MM.1S (cell line): ENCODE results near the gene CDKN3.

Experiments used
- DNase-seq: peaks from one replicate; pipeline ENCODE4 v3.0.0-alpha.2; 2015
- H2AFZ ChIP-seq: fragments of 300-600 bp; sonication (generic); 2 replicates; pipeline ENCODE4 v1.6.0; 2016; ENCODE audit warnings: antibody characterized with exemption, low read length
- H3F3A ChIP-seq: fragments of 300-600 bp; sonication (generic); 2 replicates; pipeline ENCODE4 v1.6.1; 2016; ENCODE audit warnings: mild to moderate bottlenecking, antibody characterized with exemption, low read length, moderate library complexity, mixed read lengths; ENCODE audit not compliant: insufficient read depth
- H3K27ac ChIP-seq: fragments of 300-600 bp; sonication (generic); 2 replicates; pipeline ENCODE4 v1.5.1; 2016; ENCODE audit warnings: mild to moderate bottlenecking, low read length
- H3K27me3 ChIP-seq: fragments of 300-600 bp; sonication (generic); replicated peaks from 2 replicates; pipeline ENCODE4 v1.6.0; 2016; ENCODE audit warnings: low read length; ENCODE audit not compliant: insufficient read depth
- H3K36me3 ChIP-seq: fragments of 300-600 bp; sonication (generic); replicated peaks from 2 replicates; pipeline ENCODE4 v1.6.1; 2016; ENCODE audit warnings: mild to moderate bottlenecking, low read length, mixed read lengths; ENCODE audit not compliant: insufficient read depth
- H3K4me1 ChIP-seq: fragments of 300-600 bp; sonication (generic); 2 replicates; pipeline ENCODE4 v1.6.1; 2016; ENCODE audit warnings: low read length, mixed read lengths
- H3K4me2 ChIP-seq: fragments of 300-600 bp; sonication (generic); 2 replicates; pipeline ENCODE4 v1.6.0; 2016; ENCODE audit warnings: low read depth, low read length
- H3K4me3 ChIP-seq: fragments of 300-600 bp; sonication (generic); 2 replicates; pipeline ENCODE4 v1.5.1; 2016; ENCODE audit warnings: low read length, mixed read lengths
- H3K79me2 ChIP-seq: fragments of 300-600 bp; sonication (generic); 2 replicates; pipeline ENCODE4 v1.6.1; 2016; ENCODE audit warnings: mixed run types, low read length, mixed read lengths
- H3K9ac ChIP-seq: fragments of 300-600 bp; sonication (generic); 2 replicates; pipeline ENCODE4 v1.6.1; 2016; ENCODE audit warnings: low read length, mixed read lengths
- H3K9me2 ChIP-seq: fragments of 300-600 bp; sonication (generic); replicated peaks from 2 replicates; pipeline ENCODE4 v1.6.1; 2016; ENCODE audit warnings: mild to moderate bottlenecking, low read length, mixed read lengths; ENCODE audit not compliant: insufficient read depth
- H3K9me3 ChIP-seq: fragments of 300-600 bp; sonication (generic); replicated peaks from 2 replicates; pipeline ENCODE4 v1.6.1; 2016; ENCODE audit warnings: mild to moderate bottlenecking, low read length, mixed read lengths; ENCODE audit not compliant: insufficient read depth
- H4K20me1 ChIP-seq: fragments of 300-600 bp; sonication (generic); 2 replicates; pipeline ENCODE4 v1.6.1; 2016; ENCODE audit warnings: mild to moderate bottlenecking, low read length, moderate library complexity, mixed read lengths; ENCODE audit not compliant: insufficient read depth
- CTCF ChIP-seq: fragments of 300-600 bp; sonication (generic); IDR thresholded peaks from 2 replicates; pipeline ENCODE4 v1.5.1; 2016; ENCODE audit warnings: antibody characterized with exemption, low read length, mixed read lengths
- EZH2 ChIP-seq: fragments of 300-600 bp; sonication (generic); optimal IDR thresholded peaks from 2 replicates; pipeline ENCODE3; 2017; ENCODE audit warnings: low read depth, mild to moderate bottlenecking, antibody characterized with exemption, low read length, mixed read lengths
- EZH2phosphoT487 ChIP-seq: fragments of 300-600 bp; sonication (generic); IDR thresholded peaks from 2 replicates; pipeline ENCODE4 v1.6.1; 2018; ENCODE audit warnings: antibody characterized with exemption, low read length

CDKN3 gene

GRCh38 chr14:54411371-54411770, 14.6 kb downstream of the CDKN3 start:
- H3K9me2 ChIP-seq: no peaks in the 10 kb centered on the region
- DNase-seq: no peak
- no peak overlapping the region for H2AFZ ChIP-seq
- H3K36me3 ChIP-seq: no peaks in the 10 kb centered on the region; the same call in 1 of the 2 replicates
- no peak overlapping the region for H3K4me3 ChIP-seq
- no peaks in the 10 kb centered on the region for H3K27me3 ChIP-seq
- no peak overlapping the region for H3K9ac ChIP-seq
- H3K4me1 ChIP-seq: no peaks in the 10 kb centered on the region
- H3K4me2 ChIP-seq: no peak overlapping the region
- H3K27ac ChIP-seq: no peak overlapping the region
- TF ChIP-seq EZH2phosphoT487 (no peak), CTCF (no peak), EZH2 (no peak)
- H3K9me3 ChIP-seq: no peaks in the 10 kb centered on the region
- no peaks in the 10 kb centered on the region for H3K79me2 ChIP-seq
- H4K20me1 ChIP-seq: no peaks in the 10 kb centered on the region
- no peaks in the 10 kb centered on the region for H3F3A ChIP-seq

GRCh38 chr14:54420478-54421142, 23.8 kb downstream of the CDKN3 start:
- H3K79me2 ChIP-seq: no peaks in the 10 kb centered on the region
- no peaks in the 10 kb centered on the region for H3K27me3 ChIP-seq
- no peak for TF ChIP-seq EZH2
- no peak; the same call in 1 of the 2 replicates for TF ChIP-seq CTCF
- no peak for TF ChIP-seq EZH2phosphoT487
- H3K9ac ChIP-seq: no peak overlapping the region
- H3K36me3 ChIP-seq: no peaks in the 10 kb centered on the region
- DNase-seq: no peak
- no peak overlapping the region for H3K27ac ChIP-seq
- H3K9me3 ChIP-seq: no peaks in the 10 kb centered on the region
- H3F3A ChIP-seq: no peaks in the 10 kb centered on the region
- no peak overlapping the region for H3K4me3 ChIP-seq
- H3K4me2 ChIP-seq: no peak overlapping the region
- no peak overlapping the region for H2AFZ ChIP-seq
- H4K20me1 ChIP-seq: no peaks in the 10 kb centered on the region
- no peaks in the 10 kb centered on the region for H3K9me2 ChIP-seq
- H3K4me1 ChIP-seq: no peaks in the 10 kb centered on the region

- no peak overlapping the region for H2AFZ ChIP-seq
- H3K27ac ChIP-seq: no peak overlapping the region
- H3K4me3 ChIP-seq: no peak overlapping the region
- H3K79me2 ChIP-seq: no peaks in the 10 kb centered on the region
- no peaks in the 10 kb centered on the region for H3K27me3 ChIP-seq
- no peaks in the 10 kb centered on the region for H3K9me2 ChIP-seq
- no peaks in the 10 kb centered on the region for H3F3A ChIP-seq
- no peaks in the 10 kb centered on the region for H3K36me3 ChIP-seq
- TF ChIP-seq EZH2phosphoT487: no peak
- TF ChIP-seq EZH2: no peak
- no peak for TF ChIP-seq CTCF
- no peaks in the 10 kb centered on the region for H4K20me1 ChIP-seq
- H3K4me1 ChIP-seq: no peaks in the 10 kb centered on the region
- DNase-seq: no peak
- no peak overlapping the region for H3K4me2 ChIP-seq
- no peak overlapping the region for H3K9ac ChIP-seq
- no peaks in the 10 kb centered on the region for H3K9me3 ChIP-seq
Measured at GRCh38 chr14:54423991-54424390, 27.2 kb downstream of the CDKN3 start.
